ENCODE measurements around the gene TRNT1. TPM values are rescaled to one million over a fixed set of nuclear protein-coding genes. Genes with fewer than 3 reads are reported as not detected.

Gene TRNT1
- 1 to 10 TPM; 8.3 to 8.8 TPM for polyA plus RNA-seq

DNA sequence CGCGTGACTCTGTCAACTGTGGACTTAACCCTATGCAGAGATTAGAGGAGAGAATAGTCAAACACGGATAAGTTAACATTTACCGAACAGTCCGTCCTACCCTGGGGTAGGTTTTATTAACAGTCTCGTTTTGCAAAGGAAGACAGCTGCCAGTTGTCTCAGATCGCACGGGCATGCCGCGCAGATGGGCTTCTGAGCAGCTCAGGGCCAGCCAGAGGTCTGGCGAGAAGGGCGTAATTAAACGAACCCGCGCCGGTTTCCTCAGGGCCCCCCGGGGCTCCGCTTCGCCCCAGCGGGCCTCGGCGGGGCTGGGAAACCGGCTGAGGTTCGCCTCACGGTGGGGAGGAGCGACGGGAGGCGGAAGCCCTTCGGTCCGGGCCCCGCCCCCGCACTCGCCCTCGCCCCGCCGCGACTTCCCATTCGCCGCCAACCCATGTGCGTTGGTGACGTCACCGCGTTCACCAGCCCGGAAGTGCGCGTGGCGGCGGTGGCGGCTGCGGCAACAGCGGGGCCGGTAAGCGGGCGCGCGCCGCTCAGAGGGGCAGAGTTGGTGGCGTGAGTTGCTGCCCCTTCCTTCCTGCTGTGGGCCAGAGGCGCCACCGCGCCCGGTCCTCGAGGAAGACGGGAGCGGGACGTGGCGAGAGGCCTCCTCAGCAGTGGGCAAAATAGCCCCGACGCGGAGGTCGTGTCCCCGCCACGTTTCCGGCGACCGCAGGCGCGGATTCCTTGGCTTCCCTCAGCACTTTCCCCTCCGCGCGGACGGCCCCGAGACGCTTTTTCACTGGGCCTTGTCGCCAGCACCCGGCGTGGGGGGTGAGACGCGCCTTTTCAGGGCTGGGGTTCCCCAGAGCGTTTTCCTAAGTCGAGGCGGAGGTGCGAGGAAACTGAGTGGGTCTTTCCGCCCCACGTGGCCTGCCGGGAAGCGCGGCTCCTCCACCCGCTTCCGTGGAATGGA, at the start of gene TRNT1:
TSS of gene TRNT1 (plus strand) at position 464 of the 955 bp plus-strand sequence. CDS start 2,101 bp downstream, outside the sequence.
- WGBS, 2 donors = 1% methylated on average over 100 of the region's 100 CpGs

DNA sequence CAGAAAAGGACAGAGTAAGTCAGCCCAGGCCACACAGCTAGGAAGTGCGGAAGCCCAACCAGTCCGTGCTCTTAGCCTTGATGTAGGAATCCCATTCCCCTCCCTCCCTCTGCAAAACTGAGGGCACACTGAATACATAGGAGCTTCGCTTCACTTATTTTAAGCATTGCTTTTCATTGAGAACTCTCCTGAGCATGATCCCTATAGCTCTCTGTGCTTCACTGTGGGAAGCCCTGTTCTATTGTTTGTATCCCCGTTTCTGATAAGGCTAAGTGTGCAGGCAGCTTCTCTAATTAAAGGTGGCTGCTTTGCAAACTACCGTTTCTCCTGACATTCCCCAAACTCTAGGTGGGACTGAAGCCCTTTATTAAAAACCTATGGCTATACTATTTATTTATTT, 46.4 kb upstream of the TRNT1 start:
- no peaks in the 10 kb centered on the region for H3K36me3 ChIP-seq (ENCODE audit: control insufficient read depth in 2 of 2, insufficient read depth in 2 of 2, low read length in 1 of 2)
- no peaks in the 10 kb centered on the region for H3K27me3 ChIP-seq (ENCODE audit: control insufficient read depth in 1 of 2, insufficient read depth in 2 of 2, low read length in 2 of 2)
- H3K4me3 ChIP-seq (ENCODE audit: low read depth in 1 of 2, low read length in 2 of 2) = no peak overlapping the region
- WGBS, 2 donors = 55 to 62% methylated on average over 5 of the region's 5 CpGs
- H3K27ac ChIP-seq (ENCODE audit: low read depth in 2 of 2, low read length in 1 of 2) = no peak overlapping the region
- H3K9me3 ChIP-seq (ENCODE audit: control insufficient read depth in 2 of 2, insufficient read depth in 1 of 2, low read depth in 1 of 2, low read length in 1 of 2) = no peaks in the 10 kb centered on the region
- no peaks in the 10 kb centered on the region for H3K4me1 ChIP-seq (ENCODE audit: control insufficient read depth in 2 of 2, insufficient read depth in 2 of 2, low read length in 1 of 2)

More for the DNA sequence above, at the start of gene TRNT1:
- peaks cover 4 to 7% of the 10 kb centered on the region in 2 donors for H3K36me3 ChIP-seq (ENCODE audit: control insufficient read depth in 2 of 2, insufficient read depth in 2 of 2, low read length in 1 of 2)
- no peaks in the 10 kb centered on the region for H3K9me3 ChIP-seq (ENCODE audit: control insufficient read depth in 2 of 2, insufficient read depth in 1 of 2, low read depth in 1 of 2, low read length in 1 of 2)
- peak within 1 kb of the TSS; percentile 90 to 91 for H3K27ac ChIP-seq (ENCODE audit: low read depth in 2 of 2, low read length in 1 of 2)
- no peaks in the 10 kb centered on the region for H3K27me3 ChIP-seq (ENCODE audit: control insufficient read depth in 1 of 2, insufficient read depth in 2 of 2, low read length in 2 of 2)
- H3K4me3 ChIP-seq (ENCODE audit: low read depth in 1 of 2, low read length in 2 of 2) = peak within 1 kb of the TSS; percentile 74 to 95
- H3K4me1 ChIP-seq (ENCODE audit: control insufficient read depth in 2 of 2, insufficient read depth in 2 of 2, low read length in 1 of 2) = peaks cover 2 to 3% of the 10 kb centered on the region in 2 donors

DNA sequence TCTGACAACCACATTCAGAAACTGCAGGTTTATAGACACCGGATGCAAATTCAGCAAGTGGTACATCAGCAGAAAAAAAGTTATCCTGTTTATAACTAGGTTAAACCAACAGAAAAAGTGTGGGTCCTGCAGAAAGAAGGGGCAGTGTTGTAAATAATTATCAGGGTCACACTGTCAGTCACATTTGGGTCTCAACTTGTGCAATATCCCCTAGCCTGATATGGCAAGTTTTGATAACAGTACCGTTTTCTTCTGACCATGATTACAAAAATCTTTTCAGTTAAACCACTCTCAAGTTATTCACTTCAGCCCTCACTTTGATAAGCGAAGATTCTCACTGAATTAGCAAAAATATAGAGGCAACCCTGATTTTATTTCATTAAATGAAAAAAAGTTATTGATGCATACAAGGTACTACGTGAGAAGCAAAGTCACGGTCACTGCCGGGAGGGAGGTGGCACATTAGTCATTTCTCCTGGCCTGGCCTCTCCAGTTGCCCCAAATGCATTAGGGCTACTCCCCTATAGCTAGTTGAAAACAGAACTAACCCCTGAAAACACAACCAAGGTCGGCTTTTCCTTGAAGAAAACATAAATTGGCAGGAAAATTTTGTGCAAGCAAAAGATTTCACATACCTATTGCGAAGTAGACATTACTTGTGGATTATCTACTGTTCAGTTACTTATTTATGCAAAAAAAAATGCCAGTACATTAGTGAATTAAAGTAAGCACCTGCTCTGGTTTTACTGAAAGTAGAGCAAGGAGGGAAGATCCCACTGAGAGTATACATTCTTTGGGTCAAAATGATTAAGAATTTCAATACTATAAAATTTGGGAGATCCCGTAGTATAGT, 45.1 kb upstream of the TRNT1 start:
- H3K4me3 ChIP-seq (ENCODE audit: low read depth in 1 of 2, low read length in 2 of 2) = no peak overlapping the region
- H3K36me3 ChIP-seq (ENCODE audit: control insufficient read depth in 2 of 2, insufficient read depth in 2 of 2, low read length in 1 of 2) = no peaks in the 10 kb centered on the region
- H3K27me3 ChIP-seq (ENCODE audit: control insufficient read depth in 1 of 2, insufficient read depth in 2 of 2, low read length in 2 of 2) = no peaks in the 10 kb centered on the region
- no peaks in the 10 kb centered on the region for H3K9me3 ChIP-seq (ENCODE audit: control insufficient read depth in 2 of 2, insufficient read depth in 1 of 2, low read depth in 1 of 2, low read length in 1 of 2)
- 79 to 81% methylated on average over 9 of the region's 9 CpGs for WGBS, 2 donors
- H3K27ac ChIP-seq (ENCODE audit: low read depth in 2 of 2, low read length in 1 of 2) = no peak overlapping the region
- H3K4me1 ChIP-seq (ENCODE audit: control insufficient read depth in 2 of 2, insufficient read depth in 2 of 2, low read length in 1 of 2) = no peaks in the 10 kb centered on the region

DNA sequence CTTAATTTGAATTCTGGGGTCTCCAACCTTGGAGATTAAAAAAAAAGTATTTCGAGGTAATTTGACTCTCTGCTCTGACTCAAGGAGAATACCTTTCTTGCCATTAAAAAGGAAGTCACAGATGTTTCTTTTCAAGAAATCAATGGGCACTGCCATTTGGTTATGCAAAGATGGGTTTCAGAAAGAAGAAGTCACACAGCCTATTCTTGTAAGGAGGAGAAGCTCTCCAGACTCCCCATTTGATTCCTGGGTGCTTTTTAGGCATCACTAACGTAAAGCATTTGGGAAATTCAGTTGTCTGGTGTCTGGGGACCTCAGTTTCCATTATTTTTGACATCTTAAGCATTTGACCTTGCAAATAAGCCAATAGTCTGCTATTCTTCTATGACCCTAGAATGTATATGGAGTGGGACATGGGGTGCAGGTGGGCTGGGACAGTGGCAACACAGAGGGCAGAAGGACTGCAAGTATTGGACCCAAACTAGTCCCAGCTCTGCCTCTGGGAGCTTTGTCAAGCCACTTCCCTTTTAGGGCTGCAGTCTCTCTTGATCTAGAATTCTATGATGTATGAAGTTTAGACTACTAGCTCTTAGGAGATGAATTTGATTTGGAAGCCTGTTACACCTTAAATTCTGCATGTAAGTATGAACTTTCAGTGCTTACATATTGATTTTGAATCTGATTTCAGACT, 44.4 kb upstream of the TRNT1 start:
- H3K27me3 ChIP-seq (ENCODE audit: control insufficient read depth in 1 of 2, insufficient read depth in 2 of 2, low read length in 2 of 2) = no peaks in the 10 kb centered on the region
- no peaks in the 10 kb centered on the region for H3K4me1 ChIP-seq (ENCODE audit: control insufficient read depth in 2 of 2, insufficient read depth in 2 of 2, low read length in 1 of 2)
- H3K4me3 ChIP-seq (ENCODE audit: low read depth in 1 of 2, low read length in 2 of 2) = no peak overlapping the region
- H3K9me3 ChIP-seq (ENCODE audit: control insufficient read depth in 2 of 2, insufficient read depth in 1 of 2, low read depth in 1 of 2, low read length in 1 of 2) = no peaks in the 10 kb centered on the region
- H3K27ac ChIP-seq (ENCODE audit: low read depth in 2 of 2, low read length in 1 of 2) = no peak overlapping the region
- WGBS, 2 donors = 62 to 67% methylated on average over 2 of the region's 2 CpGs
- H3K36me3 ChIP-seq (ENCODE audit: control insufficient read depth in 2 of 2, insufficient read depth in 2 of 2, low read length in 1 of 2) = no peaks in the 10 kb centered on the region

DNA sequence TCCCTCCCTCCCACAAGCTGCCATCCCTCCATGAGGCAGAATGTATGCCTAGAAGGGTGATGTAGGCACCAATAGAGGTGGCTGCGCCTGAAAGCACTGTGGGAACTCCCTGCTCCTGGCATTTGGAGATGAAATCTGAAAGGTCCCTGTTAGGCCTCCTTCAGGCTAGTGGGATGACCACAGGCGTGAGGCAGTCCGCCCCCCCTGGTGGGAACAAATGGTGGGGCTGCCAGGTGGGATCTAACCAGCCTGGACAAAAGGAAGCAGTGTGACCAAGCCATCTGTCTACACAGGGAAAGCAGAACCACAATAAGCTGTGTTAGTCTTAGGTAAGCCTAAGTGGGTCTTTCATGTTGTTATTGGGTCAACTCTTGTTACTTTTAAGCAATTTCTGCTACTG, 41.9 kb upstream of the TRNT1 start:
- Histone ChIP-seq H3K27me3 (ENCODE audit: control insufficient read depth in 1 of 2, insufficient read depth in 2 of 2, low read length in 2 of 2) (no peaks in the 10 kb centered on the region), H3K4me1 (ENCODE audit: control insufficient read depth in 2 of 2, insufficient read depth in 2 of 2, low read length in 1 of 2) (no peaks in the 10 kb centered on the region), H3K9me3 (ENCODE audit: control insufficient read depth in 2 of 2, insufficient read depth in 1 of 2, low read depth in 1 of 2, low read length in 1 of 2) (no peaks in the 10 kb centered on the region), H3K4me3 (ENCODE audit: low read depth in 1 of 2, low read length in 2 of 2) (no peak overlapping the region), H3K27ac (ENCODE audit: low read depth in 2 of 2, low read length in 1 of 2) (no peak overlapping the region), H3K36me3 (ENCODE audit: control insufficient read depth in 2 of 2, insufficient read depth in 2 of 2, low read length in 1 of 2) (no peaks in the 10 kb centered on the region)
- WGBS, 2 donors = 81% methylated on average over 3 of the region's 3 CpGs

DNA sequence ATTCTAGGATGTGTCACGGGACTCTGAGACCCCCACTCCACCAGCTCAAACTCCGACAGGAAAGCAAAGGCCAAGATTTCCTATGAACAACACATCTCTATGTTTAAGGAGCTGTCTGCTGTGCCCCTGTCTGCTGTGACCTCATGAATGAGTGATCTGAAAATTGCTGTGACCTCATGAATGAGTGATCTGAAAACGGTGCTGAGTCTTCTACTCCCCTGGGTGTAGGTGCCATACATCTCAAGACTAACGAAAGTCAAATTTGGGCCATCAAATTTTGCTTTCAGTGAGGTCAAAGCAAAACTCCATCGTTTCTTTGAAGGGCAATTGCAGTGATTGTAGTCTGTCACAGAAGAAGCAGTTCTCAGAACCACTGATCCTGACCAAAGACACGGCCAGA, 41.0 kb upstream of the TRNT1 start:
- H3K4me3 ChIP-seq (ENCODE audit: low read depth in 1 of 2, low read length in 2 of 2) = no peak overlapping the region
- no peaks in the 10 kb centered on the region for H3K9me3 ChIP-seq (ENCODE audit: control insufficient read depth in 2 of 2, insufficient read depth in 1 of 2, low read depth in 1 of 2, low read length in 1 of 2)
- H3K4me1 ChIP-seq (ENCODE audit: control insufficient read depth in 2 of 2, insufficient read depth in 2 of 2, low read length in 1 of 2) = no peaks in the 10 kb centered on the region
- 77 to 81% methylated on average over 6 of the region's 6 CpGs for WGBS, 2 donors
- no peak overlapping the region for H3K27ac ChIP-seq (ENCODE audit: low read depth in 2 of 2, low read length in 1 of 2)
- H3K36me3 ChIP-seq (ENCODE audit: control insufficient read depth in 2 of 2, insufficient read depth in 2 of 2, low read length in 1 of 2) = no peaks in the 10 kb centered on the region
- H3K27me3 ChIP-seq (ENCODE audit: control insufficient read depth in 1 of 2, insufficient read depth in 2 of 2, low read length in 2 of 2) = no peaks in the 10 kb centered on the region

DNA sequence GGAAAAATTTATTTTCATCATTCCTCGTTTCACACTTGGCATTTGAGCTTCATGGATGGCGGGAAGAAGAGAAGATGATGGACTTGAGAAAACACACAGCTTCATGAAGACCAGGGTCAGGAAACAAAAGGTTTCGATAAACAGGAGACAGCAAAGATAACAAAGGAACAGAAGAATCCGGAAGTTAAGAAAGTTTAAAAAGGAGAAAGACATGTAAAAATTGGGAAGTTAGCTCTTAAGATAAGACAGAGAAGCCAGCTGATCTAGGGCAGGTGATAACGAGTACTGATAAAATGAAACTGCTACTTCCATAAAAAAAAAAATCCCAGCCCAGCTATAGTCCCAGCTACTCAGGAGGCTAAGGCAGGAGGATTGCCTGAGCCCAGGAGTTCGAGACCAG, 40.5 kb upstream of the TRNT1 start:
- Histone ChIP-seq H3K36me3 (ENCODE audit: control insufficient read depth in 2 of 2, insufficient read depth in 2 of 2, low read length in 1 of 2) (no peaks in the 10 kb centered on the region), H3K27ac (ENCODE audit: low read depth in 2 of 2, low read length in 1 of 2) (no peak overlapping the region), H3K4me3 (ENCODE audit: low read depth in 1 of 2, low read length in 2 of 2) (no peak overlapping the region), H3K9me3 (ENCODE audit: control insufficient read depth in 2 of 2, insufficient read depth in 1 of 2, low read depth in 1 of 2, low read length in 1 of 2) (no peaks in the 10 kb centered on the region), H3K4me1 (ENCODE audit: control insufficient read depth in 2 of 2, insufficient read depth in 2 of 2, low read length in 1 of 2) (no peaks in the 10 kb centered on the region), H3K27me3 (ENCODE audit: control insufficient read depth in 1 of 2, insufficient read depth in 2 of 2, low read length in 2 of 2) (no peaks in the 10 kb centered on the region)
- 72 to 73% methylated on average over 6 of the region's 6 CpGs for WGBS, 2 donors

DNA sequence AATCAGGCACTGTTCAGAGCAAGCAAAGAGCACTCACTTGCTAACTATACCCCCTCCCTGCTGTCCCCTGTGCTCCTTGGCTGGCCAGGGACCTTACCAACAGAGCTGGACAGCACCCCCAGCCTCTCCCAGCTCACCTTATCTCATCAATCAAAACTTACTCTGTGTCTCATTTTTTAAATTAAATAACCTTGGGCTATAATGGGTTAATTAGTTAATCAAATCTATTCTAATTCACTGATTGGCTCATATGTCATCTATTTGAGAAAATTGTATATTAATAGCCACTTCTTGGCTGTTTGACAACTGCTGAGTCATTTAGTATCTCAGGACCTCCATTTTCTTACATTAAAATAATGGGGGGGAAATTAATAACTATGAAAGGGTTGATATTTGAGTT, 39.5 kb upstream of the TRNT1 start:
- Histone ChIP-seq H3K9me3 (ENCODE audit: control insufficient read depth in 2 of 2, insufficient read depth in 1 of 2, low read depth in 1 of 2, low read length in 1 of 2) (no peaks in the 10 kb centered on the region), H3K27ac (ENCODE audit: low read depth in 2 of 2, low read length in 1 of 2) (no peak overlapping the region), H3K4me1 (ENCODE audit: control insufficient read depth in 2 of 2, insufficient read depth in 2 of 2, low read length in 1 of 2) (no peaks in the 10 kb centered on the region), H3K4me3 (ENCODE audit: low read depth in 1 of 2, low read length in 2 of 2) (no peak overlapping the region), H3K36me3 (ENCODE audit: control insufficient read depth in 2 of 2, insufficient read depth in 2 of 2, low read length in 1 of 2) (no peaks in the 10 kb centered on the region), H3K27me3 (ENCODE audit: control insufficient read depth in 1 of 2, insufficient read depth in 2 of 2, low read length in 2 of 2) (no peaks in the 10 kb centered on the region)

DNA sequence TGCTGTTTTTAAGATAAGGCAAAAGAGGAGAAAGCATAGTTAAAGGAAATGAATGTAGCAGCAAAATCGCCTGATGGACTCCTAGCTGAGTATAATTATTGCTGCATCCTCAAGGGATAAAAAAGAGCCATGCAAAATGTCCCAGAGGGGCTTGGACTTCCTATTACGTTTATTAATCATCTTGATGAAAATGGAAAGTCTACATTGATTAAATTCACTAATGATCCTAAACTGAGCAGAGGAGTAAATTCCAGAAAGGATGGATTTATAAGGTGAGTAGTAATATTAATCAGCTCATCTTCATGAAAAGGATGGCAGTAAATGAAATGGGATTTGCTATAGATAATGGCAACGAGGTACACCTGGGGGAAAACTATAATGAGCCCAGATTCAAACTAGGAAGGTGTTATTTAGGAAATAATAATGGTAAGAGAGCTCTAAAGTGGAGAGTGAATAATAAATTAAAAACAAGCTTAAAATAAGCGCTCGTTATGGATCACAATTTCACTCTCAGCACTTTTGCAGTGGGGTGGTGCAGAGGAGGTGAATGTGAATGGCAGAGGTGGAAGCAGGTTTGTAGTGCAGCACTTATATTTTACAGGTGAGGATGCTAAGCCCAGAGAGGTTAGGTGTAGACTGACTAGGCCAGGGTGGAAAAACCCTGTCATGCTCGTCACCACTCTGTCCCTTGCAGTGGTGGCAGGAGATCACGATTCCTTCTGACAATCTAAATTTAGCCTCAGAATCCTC, 38.8 kb upstream of the TRNT1 start:
- H3K36me3 ChIP-seq (ENCODE audit: control insufficient read depth in 2 of 2, insufficient read depth in 2 of 2, low read length in 1 of 2) = no peaks in the 10 kb centered on the region
- WGBS, 2 donors = 62 to 71% methylated on average over 7 of the region's 7 CpGs
- no peak overlapping the region for H3K27ac ChIP-seq (ENCODE audit: low read depth in 2 of 2, low read length in 1 of 2)
- no peaks in the 10 kb centered on the region for H3K4me1 ChIP-seq (ENCODE audit: control insufficient read depth in 2 of 2, insufficient read depth in 2 of 2, low read length in 1 of 2)
- H3K27me3 ChIP-seq (ENCODE audit: control insufficient read depth in 1 of 2, insufficient read depth in 2 of 2, low read length in 2 of 2) = no peaks in the 10 kb centered on the region
- H3K4me3 ChIP-seq (ENCODE audit: low read depth in 1 of 2, low read length in 2 of 2) = no peak overlapping the region
- H3K9me3 ChIP-seq (ENCODE audit: control insufficient read depth in 2 of 2, insufficient read depth in 1 of 2, low read depth in 1 of 2, low read length in 1 of 2) = no peaks in the 10 kb centered on the region
